Ovary (tissue), 9 donors: ENCODE data around the gene C1QTNF6. TPM values are rescaled to one million over a fixed set of nuclear protein-coding genes. Genes with fewer than 3 reads are reported as not detected.

Experiments used
- DNase-seq, 5 donors: peaks; one replicate each; pipeline ENCODE4 v3.0.0-alpha.2; 2019 to 2020
- H3K27ac ChIP-seq, 2 donors: fragments of 200-600 bp; one replicate each; pipeline versions ENCODE4 v1.5.1 to v1.8.0; 2019 to 2022
- H3K27me3 ChIP-seq: fragments of 200-600 bp; one replicate; pipeline ENCODE4 v1.8.0; 2022
- H3K36me3 ChIP-seq: fragments of 200-600 bp; sonication (generic); one replicate; pipeline ENCODE4 v1.5.1; 2019
- H3K4me1 ChIP-seq: one replicate; pipeline ENCODE4 v1.8.1; 2013; ENCODE audit warnings: mild to moderate bottlenecking, moderate library complexity; ENCODE audit not compliant: insufficient read depth
- H3K4me3 ChIP-seq: fragments of 200-600 bp; sonication (generic); one replicate; pipeline ENCODE4 v1.5.1; 2017
- H3K9me3 ChIP-seq, 2 donors: fragments of 200-600 bp in 1 of 2; sonication (generic) in 1 of 2; one replicate each; pipeline versions ENCODE4 v1.5.1 to v1.8.1; 2013 to 2019; ENCODE audit warnings: mild to moderate bottlenecking in 1 of 2, moderate library complexity in 1 of 2
- CTCF ChIP-seq, 3 donors: fragments of 450-650 bp in 2 of 3; fragments of 200-600 bp in 1 of 3; IDR thresholded peaks; one replicate each; pipeline versions ENCODE4 v1.5.1 to v1.8.0; 2016 to 2022; ENCODE audit warnings: antibody characterized with exemption in 3 of 3, mild to moderate bottlenecking in 1 of 3
- EP300 ChIP-seq: sonication (generic); formaldehyde crosslinking; IDR thresholded peaks from one replicate; pipeline ENCODE4 v1.6.1; 2017; ENCODE audit warnings: antibody characterized with exemption
- POLR2A ChIP-seq: fragments of 450-650 bp; IDR thresholded peaks from one replicate; pipeline ENCODE4 v1.6.1; 2017; ENCODE audit warnings: antibody characterized with exemption, mild to moderate bottlenecking, moderate library complexity
- WGBS, 3 donors: extraction: QIAGEN DNeasy Blood & Tissue Kit in 1 of 3; methylation state at CpG; one replicate each; pipeline versions ENCODE4 v1.1.5 to v1.1.7; 2013 to 2017; 5-methylcytosine and 5-hydroxymethylcytosine counted together
- intact Hi-C, 4 donors: fragments of 100-400 bp; cut with DNase I; formaldehyde crosslinking; loops; one replicate each; pipeline versions ENCODE4 v1.11.0 to v1.15.1; 2022 to 2023
- polyA plus RNA-seq, 2 donors: library from polyadenylated mRNA; stranded (reverse); fragments of 200-250 nt in 1 of 2; fragments of 350-450 nt in 1 of 2; fragmentation: Illumina TruSeq in 1 of 2; extraction: RNeasy Lipid Tissue Mini Kit (QIAGEN cat#74804) in 1 of 2; gene quantifications; one replicate each; pipeline ENCODE4 v1.2.3, GENCODE V29; 2013 to 2014
- total RNA-seq, 7 donors: library from RNA; depleted of rRNA in 2 of 7; stranded (reverse); fragments of >200 nt in 2 of 7; fragmentation: NEBNext Ultra II Directional in 3 of 7; extraction: Animal tissue kit (Norgen Biotek cat#: 25700) in 3 of 7; gene quantifications; one replicate each; pipeline versions ENCODE4 v1.1.0 to v1.2.4, GENCODE V29; 2016 to 2023
- donor health status: DM: no; HTN: no; CAD: no; lungs with moderate emphysema.
- donor health status: DM: no; HTN: no; CAD: no.
- donor health status: Bipolar disorder and iron deficiency.
- donor health status: DM: yes; HTN: yes; CAD: no.
- donor health status: DM: no; HTN: no; CAD: no.
- donor health status: DM: yes; HTN: yes; CAD: no.

The C1QTNF6 gene
- total and polyA plus RNA-seq, 9 donors: 4.0 to 8.5 (median 6.4) TPM

- 48 to 57% (median 55%) methylated on average over 11 of the region's 11 CpGs for WGBS, 3 donors
- Histone ChIP-seq H3K27ac (no peak overlapping the region), H3K4me1 (no peaks in the 10 kb centered on the region), H3K4me3 (no peak overlapping the region), H3K36me3 (no peaks in the 10 kb centered on the region), H3K27me3 (no peaks in the 10 kb centered on the region), H3K9me3 (no peaks in the 10 kb centered on the region)
- no peak for DNase-seq
- intact Hi-C loops: loop anchor here in 1 of 4 donors (10.0 kb wide), 1 partner anchor 92 kb away; no protein-coding TSS in a partner anchor
- TF ChIP-seq EP300 (no peak), CTCF (IDR thresholded peaks at IDR 0.05) (no peak)
Observed at GRCh38 chr22:37162221-37163095, 25.6 kb downstream of the C1QTNF6 start.

GRCh38 chr22:37161443-37161842 is 26.6 kb downstream of the C1QTNF6 start:
- WGBS, 3 donors: 95 to 100% (median 99%) methylated on average over 2 of the region's 2 CpGs
- TF ChIP-seq POLR2A: no peak
- no peak for TF ChIP-seq CTCF (IDR thresholded peaks at IDR 0.05)
- no peak for TF ChIP-seq EP300
- H3K4me1 ChIP-seq: no peaks in the 10 kb centered on the region
- H3K27ac ChIP-seq: no peak overlapping the region
- H3K27me3 ChIP-seq: no peaks in the 10 kb centered on the region
- no peak for DNase-seq
- no peaks in the 10 kb centered on the region for H3K36me3 ChIP-seq
- H3K4me3 ChIP-seq: no peak overlapping the region
- no peaks in the 10 kb centered on the region for H3K9me3 ChIP-seq
- intact Hi-C loops: loop anchor here in 1 of 4 donors (10.0 kb wide), 1 partner anchor 93 kb away; no protein-coding TSS in a partner anchor

GRCh38 chr22:37160027-37160426 is 28.0 kb downstream of the C1QTNF6 start:
- no peaks in the 10 kb centered on the region for H3K27me3 ChIP-seq
- intact Hi-C loops: loop anchor here in 1 of 4 donors (10.0 kb wide), 1 partner anchor 95 kb away; no protein-coding TSS in a partner anchor
- WGBS, 3 donors: 59 to 66% (median 61%) methylated on average over 6 of the region's 6 CpGs

GRCh38 chr22:37158963-37159290 is 29.1 kb downstream of the C1QTNF6 start:
- no peaks in the 10 kb centered on the region for H3K27me3 ChIP-seq
- DNase-seq: no peak
- no peak overlapping the region for H3K27ac ChIP-seq
- H3K4me1 ChIP-seq: no peaks in the 10 kb centered on the region
- no peaks in the 10 kb centered on the region for H3K9me3 ChIP-seq
- H3K4me3 ChIP-seq: no peak overlapping the region
- TF ChIP-seq EP300 (no peak), POLR2A (no peak), CTCF (IDR thresholded peaks at IDR 0.05) (no peak)
- H3K36me3 ChIP-seq: no peaks in the 10 kb centered on the region
- 73 to 86% (median 82%) methylated on average over 5 of the region's 5 CpGs for WGBS, 3 donors
- intact Hi-C loops: no loop called here

More at GRCh38 chr22:37160027-37160426, 28.0 kb downstream of the C1QTNF6 start:
- no peak for DNase-seq
- Histone ChIP-seq H3K36me3 (no peaks in the 10 kb centered on the region), H3K27ac (no peak overlapping the region), H3K9me3 (no peaks in the 10 kb centered on the region), H3K4me3 (no peak overlapping the region), H3K4me1 (no peaks in the 10 kb centered on the region)
- TF ChIP-seq CTCF (IDR thresholded peaks at IDR 0.05) (no peak), POLR2A (no peak), EP300 (no peak)
